Natural killer cell treated with Interleukin-12 subunit alpha and Interleukin-12 subunit beta and Interleukin-15 and Interleukin-18, amount 100 ng/mL, for 72 hours (primary cell): ENCODE results near the gene RYR2. TPM values are rescaled to one million over a fixed set of nuclear protein-coding genes. Genes with fewer than 3 reads are reported as not detected.

ENCODE experiments used
- ATAC-seq, 2 donors: fragments of 150-1000 bp; cut with Tn5 transposase in 1 of 2; sonication (Bioruptor Pico), chemical (Tn5 transposase) in 1 of 2; 2 replicates each; pipeline ENCODE4 v1.10.0; 2021
- DNase-seq: peaks from one replicate; pipeline ENCODE4 v3.0.0; 2022; ENCODE audit warnings: low spot score
- H3K27ac Mint-ChIP-seq, 2 donors: 1 replicate in 1 of 2; 2 replicates in 1 of 2; pipeline ENCODE4 v1.8.0; 2022; ENCODE audit warnings: mixed read lengths in 2 of 2, mild to moderate bottlenecking in 1 of 2, moderate library complexity in 1 of 2
- H3K27me3 Mint-ChIP-seq, 2 donors: 1 replicate in 1 of 2; 2 replicates in 1 of 2; pipeline ENCODE4 v1.8.0; 2022; ENCODE audit warnings: mixed read lengths in 2 of 2
- H3K36me3 Mint-ChIP-seq: one replicate; pipeline ENCODE4 v1.8.0; 2022; ENCODE audit warnings: mixed read lengths
- H3K4me1 Mint-ChIP-seq, 2 donors: 1 replicate in 1 of 2; 2 replicates in 1 of 2; pipeline ENCODE4 v1.8.0; 2022; ENCODE audit warnings: low read depth in 2 of 2, mixed read lengths in 2 of 2, mild to moderate bottlenecking in 1 of 2
- H3K4me3 Mint-ChIP-seq: one replicate; pipeline ENCODE4 v1.8.0; 2022; ENCODE audit warnings: mixed read lengths
- H3K9me3 Mint-ChIP-seq: 2 replicates; pipeline ENCODE4 v1.8.0; 2022; ENCODE audit warnings: mixed read lengths
- total RNA-seq, 2 donors: library from RNA; stranded (reverse); gene quantifications; one replicate each; pipeline ENCODE4 v1.2.3, GENCODE V29; 2022

Gene RYR2
- total RNA-seq, 2 donors from 2014 or later = 0.05 TPM; not detected in 1

DNA sequence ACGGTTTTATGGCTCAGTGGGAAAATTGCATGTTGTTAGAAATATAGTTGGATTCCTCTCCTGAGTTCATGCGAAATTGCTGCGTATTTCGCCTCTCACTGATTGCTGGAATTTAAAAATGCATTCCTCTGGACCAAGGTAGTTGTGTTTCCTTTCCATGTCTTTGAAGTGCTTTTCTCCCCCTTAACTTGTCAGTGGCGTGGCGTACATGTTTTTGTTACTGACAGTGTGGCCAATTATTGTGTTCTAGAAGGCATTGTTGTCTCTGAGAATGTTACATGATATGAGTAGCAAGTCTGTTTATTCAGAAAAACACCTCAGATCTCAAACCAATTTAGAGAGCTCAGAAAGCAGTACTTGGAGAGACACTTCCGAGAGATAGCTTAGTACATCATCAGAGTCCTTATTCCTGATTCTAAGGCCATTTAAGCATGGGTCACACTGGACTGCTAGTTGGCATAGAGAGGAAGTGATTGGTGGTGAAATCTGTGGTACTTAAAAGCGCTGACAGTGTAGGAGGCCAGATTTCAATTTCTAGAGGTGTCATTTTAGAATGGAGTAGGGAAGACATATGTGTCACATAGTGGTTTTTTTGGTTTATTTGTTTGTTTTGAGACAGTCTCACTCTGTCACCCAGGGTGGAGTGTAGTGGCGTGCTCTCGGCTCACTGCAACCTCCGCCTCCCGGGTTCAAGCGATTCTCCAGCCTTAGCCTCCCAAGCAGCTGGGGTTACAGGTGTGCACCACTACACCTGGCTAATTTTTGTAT lies 184.4 kb downstream of the RYR2 start:
- Mint-ChIP-seq H3K27me3 (no peaks in the 10 kb centered on the region), H3K4me1 (no peaks in the 10 kb centered on the region), H3K4me3 (no peak overlapping the region), H3K36me3 (no peaks in the 10 kb centered on the region), H3K9me3 (no peaks in the 10 kb centered on the region), H3K27ac (no peak overlapping the region)
- no peak for ATAC-seq
- DNase-seq = no peak

DNA sequence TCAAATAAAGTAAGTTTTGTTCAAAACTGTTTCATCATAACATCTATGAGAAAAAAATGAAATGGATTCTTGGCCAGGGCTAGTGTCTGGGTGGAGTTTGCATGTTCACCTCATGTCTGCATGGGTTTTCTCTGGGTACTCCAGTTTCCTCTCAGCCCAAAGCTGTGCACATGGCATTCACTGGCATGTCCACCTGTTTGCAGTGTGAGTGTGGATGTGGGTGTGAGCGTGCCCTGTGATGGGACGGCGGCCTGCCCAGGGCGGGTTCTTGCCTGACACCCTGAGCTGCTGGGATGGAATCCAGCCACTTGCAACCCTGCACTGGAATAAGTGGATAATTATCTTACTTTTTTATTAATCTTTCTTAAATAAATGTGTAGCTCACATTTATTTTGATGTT lies 185.5 kb downstream of the RYR2 start:
- no peak for ATAC-seq
- no peaks in the 10 kb centered on the region for H3K9me3 Mint-ChIP-seq
- no peaks in the 10 kb centered on the region for H3K36me3 Mint-ChIP-seq
- no peak for DNase-seq
- no peak overlapping the region for H3K27ac Mint-ChIP-seq
- H3K4me3 Mint-ChIP-seq = no peak overlapping the region
- H3K27me3 Mint-ChIP-seq = no peaks in the 10 kb centered on the region
- H3K4me1 Mint-ChIP-seq = no peaks in the 10 kb centered on the region

DNA sequence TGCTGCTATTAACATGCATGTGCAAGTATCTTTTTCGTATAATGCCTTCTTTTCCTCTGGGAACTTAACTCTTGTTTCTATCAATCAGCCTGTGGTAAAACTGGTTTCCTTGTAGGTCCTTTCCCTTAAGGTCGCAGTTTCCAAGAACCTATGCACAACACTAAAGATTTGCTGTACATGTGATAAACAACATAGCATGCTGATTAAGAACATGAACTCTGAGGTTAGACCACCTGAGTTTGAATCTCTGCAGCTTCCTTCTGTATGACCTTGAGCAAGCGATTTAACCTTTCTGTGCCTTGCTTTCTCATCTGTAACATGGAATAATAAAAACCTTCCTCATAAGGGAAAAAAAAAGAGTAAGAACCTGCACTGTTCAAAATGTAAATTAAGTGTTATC lies 186.4 kb downstream of the RYR2 start:
- Mint-ChIP-seq H3K27me3 (no peaks in the 10 kb centered on the region), H3K4me3 (no peak overlapping the region)

DNA sequence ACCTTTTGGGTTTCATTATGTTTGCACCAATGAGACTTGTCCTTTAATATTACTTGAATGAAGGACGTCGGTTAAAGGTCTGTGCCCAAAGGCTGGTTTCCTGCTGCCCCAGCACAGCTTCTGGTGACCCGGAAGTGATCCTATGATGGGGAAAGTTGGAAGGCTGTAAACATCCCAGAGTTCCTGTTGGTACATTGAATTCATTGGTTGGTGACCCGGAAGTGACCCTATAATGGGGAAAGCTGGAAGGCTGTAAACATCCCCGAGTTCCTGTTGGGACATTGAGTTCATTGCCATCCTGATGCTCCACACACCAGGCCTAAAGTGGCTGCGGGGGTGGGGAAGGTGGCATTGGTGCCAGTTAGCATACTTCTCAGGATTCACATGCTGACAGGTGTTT lies 187.3 kb downstream of the RYR2 start:
- no peak overlapping the region for H3K4me3 Mint-ChIP-seq
- DNase-seq (no peak), ATAC-seq (no peak)
- H3K27ac Mint-ChIP-seq = no peak overlapping the region
- H3K4me1 Mint-ChIP-seq = no peaks in the 10 kb centered on the region
- peaks cover 0 to 3% of the 10 kb centered on the region in 2 donors for H3K27me3 Mint-ChIP-seq
- no peaks in the 10 kb centered on the region for H3K9me3 Mint-ChIP-seq
- no peaks in the 10 kb centered on the region for H3K36me3 Mint-ChIP-seq

More for the DNA sequence above, 186.4 kb downstream of the RYR2 start:
- Mint-ChIP-seq H3K36me3 (no peaks in the 10 kb centered on the region), H3K9me3 (no peaks in the 10 kb centered on the region), H3K4me1 (no peaks in the 10 kb centered on the region), H3K27ac (no peak overlapping the region)
- ATAC-seq = no peak
- DNase-seq = no peak

DNA sequence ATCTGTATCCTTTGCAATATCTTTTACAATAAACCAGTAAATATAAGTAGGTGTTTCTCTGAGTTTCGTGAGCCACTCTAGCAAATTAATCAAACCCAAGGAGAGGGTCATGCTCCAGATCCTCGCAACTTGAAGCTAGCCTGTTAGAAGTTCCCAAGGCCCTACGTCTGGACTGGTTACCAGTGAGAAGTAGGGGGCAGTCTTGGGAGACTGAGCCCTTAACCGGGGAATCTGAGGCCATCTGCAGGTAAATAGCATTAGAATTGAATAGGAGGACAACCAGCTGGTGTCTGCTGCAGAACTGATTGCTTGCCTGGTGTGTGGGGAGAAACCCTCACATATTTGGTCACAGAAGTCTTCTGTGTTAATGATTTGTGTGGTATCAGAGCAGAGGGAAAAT lies 190.5 kb downstream of the RYR2 start:
- no peak for DNase-seq
- H3K27me3 Mint-ChIP-seq = peaks cover 0 to 7% of the 10 kb centered on the region in 2 donors
- no peak overlapping the region for H3K27ac Mint-ChIP-seq
- ATAC-seq = no peak
- no peaks in the 10 kb centered on the region for H3K4me1 Mint-ChIP-seq
- H3K4me3 Mint-ChIP-seq = no peak overlapping the region
- peaks cover 3% of the 10 kb centered on the region for H3K9me3 Mint-ChIP-seq
- no peaks in the 10 kb centered on the region for H3K36me3 Mint-ChIP-seq

DNA sequence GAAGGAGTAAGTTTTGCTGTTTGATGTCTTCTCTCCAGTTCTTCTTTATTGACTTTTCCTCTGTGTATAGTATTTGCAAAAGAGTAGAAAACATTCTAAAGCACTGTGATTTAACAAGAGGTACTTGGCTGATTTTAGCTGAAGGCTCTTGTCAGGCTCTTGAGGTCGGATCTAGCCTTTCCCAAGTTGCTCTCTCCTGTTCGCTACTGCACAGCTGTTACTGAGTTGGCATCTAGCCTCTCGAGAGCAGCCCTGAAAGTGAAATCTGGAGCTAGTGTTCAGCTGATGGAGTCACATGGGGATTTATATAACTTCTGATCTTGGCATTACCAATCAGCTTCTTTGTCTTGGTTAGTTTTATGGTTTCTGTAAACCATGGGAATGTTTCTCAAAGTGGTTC lies 193.1 kb downstream of the RYR2 start:
- no peaks in the 10 kb centered on the region for H3K36me3 Mint-ChIP-seq
- H3K27ac Mint-ChIP-seq = no peak overlapping the region
- peaks cover 0 to 12% of the 10 kb centered on the region in 2 donors for H3K27me3 Mint-ChIP-seq
- H3K4me1 Mint-ChIP-seq = no peaks in the 10 kb centered on the region
- ATAC-seq (no peak), DNase-seq (no peak)
- no peak overlapping the region for H3K4me3 Mint-ChIP-seq
- peaks cover 5% of the 10 kb centered on the region for H3K9me3 Mint-ChIP-seq

DNA sequence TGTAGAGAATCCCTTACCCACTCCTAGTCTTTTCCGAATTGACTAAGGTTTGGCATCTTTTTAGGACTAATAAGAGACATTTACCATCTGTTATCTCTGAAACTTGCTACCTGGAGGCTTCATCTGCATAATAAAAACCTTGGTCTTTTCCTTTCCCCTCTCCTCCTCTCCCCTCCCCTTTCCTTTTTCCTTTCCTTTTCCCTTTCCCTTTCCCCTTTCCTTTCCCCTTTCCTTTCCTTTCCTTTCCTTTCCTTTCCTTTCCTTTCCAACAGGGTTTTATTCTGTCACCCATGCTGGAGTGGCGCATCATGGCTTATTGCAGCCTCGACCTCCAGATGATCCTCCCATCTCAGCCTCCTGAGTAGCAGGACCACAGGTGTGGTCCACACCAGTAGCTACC lies 195.7 kb downstream of the RYR2 start:
- H3K36me3 Mint-ChIP-seq = no peaks in the 10 kb centered on the region

DNA sequence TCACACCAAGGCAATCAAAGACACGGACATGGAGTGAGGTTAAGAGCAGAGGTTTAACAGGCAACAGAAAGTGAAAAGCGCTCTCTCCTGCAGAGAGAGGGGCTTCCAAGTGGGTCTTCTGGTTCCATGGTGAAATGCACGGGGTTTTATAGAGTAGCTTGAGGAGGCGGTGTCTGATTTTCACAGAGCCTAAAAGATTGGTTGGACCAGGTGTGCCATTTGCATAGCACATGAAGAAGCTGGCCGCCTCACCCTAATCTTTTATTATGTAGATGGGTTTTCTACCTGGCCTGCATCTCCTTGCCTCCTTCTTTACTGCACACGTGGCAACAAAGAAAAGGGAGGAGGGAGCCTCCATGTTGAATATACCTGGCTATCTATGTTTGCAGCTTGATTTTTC lies 197.3 kb downstream of the RYR2 start:
- no peak overlapping the region for H3K27ac Mint-ChIP-seq
- no peak for ATAC-seq
- H3K27me3 Mint-ChIP-seq = peaks cover 0 to 10% of the 10 kb centered on the region in 2 donors
- no peaks in the 10 kb centered on the region for H3K36me3 Mint-ChIP-seq
- no peaks in the 10 kb centered on the region for H3K4me1 Mint-ChIP-seq
- no peak for DNase-seq
- peaks cover 8% of the 10 kb centered on the region for H3K9me3 Mint-ChIP-seq
- H3K4me3 Mint-ChIP-seq = no peak overlapping the region

More for the DNA sequence above, 195.7 kb downstream of the RYR2 start:
- peaks cover 8% of the 10 kb centered on the region for H3K9me3 Mint-ChIP-seq
- no peak overlapping the region for H3K27ac Mint-ChIP-seq
- no peak overlapping the region for H3K4me3 Mint-ChIP-seq
- ATAC-seq (no peak), DNase-seq (no peak)
- H3K27me3 Mint-ChIP-seq = peaks cover 0 to 12% of the 10 kb centered on the region in 2 donors
- H3K4me1 Mint-ChIP-seq = no peaks in the 10 kb centered on the region

DNA sequence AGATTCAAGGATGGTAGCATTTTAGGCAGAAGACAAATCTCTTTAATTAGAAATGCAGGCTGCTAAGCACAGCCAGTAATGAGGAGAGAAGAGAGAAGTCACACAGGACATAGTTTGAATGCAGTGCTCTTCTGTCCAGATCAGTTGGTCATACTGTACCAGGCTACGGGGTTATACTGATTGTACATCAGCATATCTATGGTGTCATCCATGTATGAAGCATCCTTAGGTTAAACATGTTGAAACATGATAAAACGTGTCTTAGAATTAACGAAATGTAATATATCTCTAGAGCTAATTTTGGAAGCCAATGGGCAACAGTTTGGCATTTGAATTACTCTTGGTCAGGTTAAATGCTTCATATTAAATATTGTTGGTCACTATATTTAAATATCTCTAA lies 199.1 kb downstream of the RYR2 start:
- Mint-ChIP-seq H3K27me3 (peaks cover 0 to 5% of the 10 kb centered on the region in 2 donors), H3K9me3 (peaks cover 7% of the 10 kb centered on the region), H3K27ac (no peak overlapping the region), H3K36me3 (no peaks in the 10 kb centered on the region), H3K4me3 (no peak overlapping the region), H3K4me1 (no peaks in the 10 kb centered on the region)
- DNase-seq (no peak), ATAC-seq (no peak)

DNA sequence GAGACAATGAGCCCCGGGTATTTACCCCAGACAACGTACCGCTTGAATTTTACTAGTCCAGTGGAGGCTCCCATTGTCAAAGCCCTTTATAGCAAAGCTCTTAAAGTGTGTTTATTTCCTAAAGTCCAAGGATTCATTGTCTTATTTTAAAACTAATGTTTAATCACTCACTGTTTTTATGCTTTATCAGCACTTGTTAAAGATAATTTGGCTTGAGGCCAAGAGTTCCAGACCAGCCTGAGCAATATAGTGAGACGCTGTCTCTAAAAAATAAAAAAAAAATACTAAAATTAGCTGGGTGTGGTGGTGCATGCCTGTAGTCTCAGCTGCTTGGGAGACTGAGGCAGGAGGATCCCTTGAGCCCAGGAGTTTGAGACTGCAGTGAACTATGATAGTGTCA lies 202.8 kb downstream of the RYR2 start:
- H3K4me3 Mint-ChIP-seq = no peak overlapping the region
- H3K27me3 Mint-ChIP-seq = no peaks in the 10 kb centered on the region
- H3K27ac Mint-ChIP-seq = no peak overlapping the region
- ATAC-seq = no peak
- no peak for DNase-seq
- H3K4me1 Mint-ChIP-seq = no peaks in the 10 kb centered on the region
- no peaks in the 10 kb centered on the region for H3K36me3 Mint-ChIP-seq
- H3K9me3 Mint-ChIP-seq = peaks cover 9% of the 10 kb centered on the region

DNA sequence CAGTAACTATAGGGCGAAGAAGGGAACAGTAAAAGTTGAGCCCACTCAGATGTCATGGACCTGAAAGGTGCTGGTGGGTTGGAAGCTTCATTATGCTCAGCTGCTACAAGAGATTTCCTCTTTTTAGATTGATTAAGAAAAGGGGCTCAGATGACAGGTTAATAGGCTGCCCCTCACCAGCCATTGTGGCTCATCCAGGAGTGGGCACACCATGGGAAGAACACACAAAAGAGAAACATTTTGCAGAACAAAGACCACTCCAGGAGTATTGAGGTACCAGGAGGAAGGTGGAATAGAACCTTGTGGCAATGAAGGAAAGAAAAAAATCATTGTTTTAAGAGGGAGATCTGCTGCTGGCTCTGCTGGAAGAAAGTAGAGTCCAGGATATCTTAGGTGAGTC lies 205.5 kb downstream of the RYR2 start:
- Mint-ChIP-seq H3K27me3 (no peaks in the 10 kb centered on the region), H3K36me3 (no peaks in the 10 kb centered on the region), H3K9me3 (peaks cover 6% of the 10 kb centered on the region), H3K4me3 (no peak overlapping the region), H3K27ac (no peak overlapping the region), H3K4me1 (no peaks in the 10 kb centered on the region)
- DNase-seq = no peak
- no peak for ATAC-seq

DNA sequence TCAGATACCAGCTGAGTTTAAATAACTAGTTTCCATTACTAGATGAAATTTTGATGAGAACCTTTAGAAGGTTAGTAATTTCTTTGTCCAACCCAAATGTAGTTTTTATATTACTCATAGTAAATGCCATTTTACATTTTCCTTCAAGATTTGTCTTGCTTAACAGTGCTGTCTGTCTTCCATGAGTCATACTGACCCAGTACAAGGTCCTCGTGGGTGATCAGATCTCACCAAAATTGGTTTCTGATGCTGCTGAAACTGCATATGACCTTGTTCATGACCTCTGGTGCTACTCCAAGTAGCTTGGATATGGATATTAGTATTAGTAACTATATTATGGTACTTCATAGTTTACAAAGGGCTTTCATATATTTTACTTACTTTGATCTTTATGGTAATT lies 207.1 kb downstream of the RYR2 start:
- H3K9me3 Mint-ChIP-seq = peaks cover 6% of the 10 kb centered on the region
- H3K4me3 Mint-ChIP-seq = no peak overlapping the region
- H3K4me1 Mint-ChIP-seq = no peaks in the 10 kb centered on the region
- DNase-seq (no peak), ATAC-seq (no peak)
- H3K27me3 Mint-ChIP-seq = no peaks in the 10 kb centered on the region
- no peak overlapping the region for H3K27ac Mint-ChIP-seq
- no peaks in the 10 kb centered on the region for H3K36me3 Mint-ChIP-seq

DNA sequence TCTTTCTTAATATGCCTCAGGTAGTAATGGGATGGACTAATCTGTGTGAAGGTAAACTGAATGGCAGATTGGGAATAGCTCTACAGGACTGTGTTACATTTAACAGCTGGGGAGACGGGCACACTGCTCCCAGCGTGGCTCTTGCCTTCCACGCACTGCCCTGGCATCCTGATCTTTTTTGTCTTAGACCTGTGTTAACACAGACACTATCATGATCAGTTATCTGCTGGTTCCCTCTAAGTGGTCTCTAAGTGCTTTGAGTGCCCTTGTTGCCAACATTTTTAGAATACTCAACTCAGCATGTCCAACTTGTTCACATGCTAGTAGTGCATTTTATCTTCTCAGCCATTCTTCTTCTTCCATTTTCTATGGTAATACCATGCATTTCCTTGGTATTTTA lies 208.1 kb downstream of the RYR2 start:
- H3K27me3 Mint-ChIP-seq = no peaks in the 10 kb centered on the region
- H3K4me3 Mint-ChIP-seq = no peak overlapping the region

DNA sequence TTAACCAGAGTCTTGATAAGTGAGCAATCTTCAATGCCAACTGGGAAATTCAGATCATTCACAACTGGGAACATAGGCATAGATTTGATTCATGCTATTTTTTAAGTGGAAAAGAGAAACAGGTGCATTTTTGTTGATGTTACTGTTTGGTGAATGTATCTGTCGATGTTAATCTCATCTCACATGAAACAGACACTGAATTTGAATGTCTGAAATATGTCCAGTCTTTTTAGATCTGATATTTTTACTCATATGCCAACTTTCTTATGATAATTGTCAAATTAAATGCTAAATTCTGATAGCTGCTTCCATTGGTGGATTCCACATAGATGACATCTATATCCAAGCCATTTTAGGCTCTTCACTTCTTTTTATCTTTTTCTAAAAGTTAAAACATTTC lies 213.1 kb downstream of the RYR2 start:
- peaks cover 0 to 6% of the 10 kb centered on the region in 2 donors for H3K27me3 Mint-ChIP-seq
- H3K27ac Mint-ChIP-seq = no peak overlapping the region
- no peaks in the 10 kb centered on the region for H3K36me3 Mint-ChIP-seq
- no peak overlapping the region for H3K4me3 Mint-ChIP-seq
- no peak for DNase-seq
- H3K9me3 Mint-ChIP-seq = peaks cover 6% of the 10 kb centered on the region
- H3K4me1 Mint-ChIP-seq = no peaks in the 10 kb centered on the region
- ATAC-seq = no peak

More for the DNA sequence above, 208.1 kb downstream of the RYR2 start:
- DNase-seq (no peak), ATAC-seq (no peak)
- H3K9me3 Mint-ChIP-seq = peaks cover 6% of the 10 kb centered on the region
- no peaks in the 10 kb centered on the region for H3K36me3 Mint-ChIP-seq
- no peak overlapping the region for H3K27ac Mint-ChIP-seq
- no peaks in the 10 kb centered on the region for H3K4me1 Mint-ChIP-seq

DNA sequence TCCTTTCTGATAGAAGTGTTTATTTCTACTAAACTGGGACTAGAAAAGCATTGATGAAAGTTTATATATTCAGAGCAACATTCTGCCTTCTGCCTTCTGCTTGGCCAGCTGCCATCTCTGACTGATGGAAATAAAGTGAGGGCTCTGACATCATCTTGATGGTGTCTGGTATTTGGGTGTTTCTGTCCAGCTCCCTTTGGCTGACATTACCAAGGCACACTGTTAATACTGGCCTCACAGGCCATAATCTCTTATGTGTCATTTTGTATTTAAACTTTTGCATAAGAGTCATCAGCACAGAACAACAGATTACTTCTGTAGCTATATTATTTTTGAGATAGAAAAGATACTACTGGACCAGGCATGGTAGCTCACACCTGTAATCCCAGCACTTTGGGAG lies 216.9 kb downstream of the RYR2 start:
- H3K36me3 Mint-ChIP-seq = no peaks in the 10 kb centered on the region
- H3K4me1 Mint-ChIP-seq = no peaks in the 10 kb centered on the region
- H3K27me3 Mint-ChIP-seq = peaks cover 0 to 6% of the 10 kb centered on the region in 2 donors
- peaks cover 6% of the 10 kb centered on the region for H3K9me3 Mint-ChIP-seq
- H3K27ac Mint-ChIP-seq = no peak overlapping the region
- H3K4me3 Mint-ChIP-seq = no peak overlapping the region
- ATAC-seq = no peak
- no peak for DNase-seq
